Measurements from ENCODE around the gene UBE2H.
"Not testable (repeated sequence)": the region's sequence is repeated elsewhere in the genome, so short reads cannot be mapped to it uniquely, and the experiment has no call there.

The UBE2H gene

GRCh38 chr7:129823143-129823542 is 129.6 kb downstream of the UBE2H start:
- DNase-seq (ENCODE audit: low read depth in 2 of 2), result not testable (repeated sequence)

DNA sequence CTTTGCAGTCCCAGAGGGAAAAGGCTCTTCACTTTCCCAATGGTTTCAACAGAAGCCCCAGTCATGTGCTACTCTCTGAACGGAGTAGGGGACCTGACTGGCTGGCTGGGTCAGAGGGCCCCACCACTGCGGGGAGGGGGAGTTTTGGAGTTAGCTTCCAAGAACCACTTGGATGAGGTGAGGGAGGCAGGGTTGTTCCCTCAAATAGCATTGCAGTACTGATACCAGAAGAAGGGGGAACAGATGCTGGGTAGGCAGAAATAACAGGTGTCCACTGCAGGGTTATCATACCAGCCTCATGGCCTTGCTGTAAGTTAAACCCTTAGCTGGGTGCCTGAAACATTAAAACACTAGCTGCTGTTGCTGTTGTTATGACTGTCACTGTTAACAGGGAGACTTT is 131.3 kb downstream of the UBE2H start:
- DNase-seq (ENCODE audit: low read depth in 2 of 2), result no peak

DNA sequence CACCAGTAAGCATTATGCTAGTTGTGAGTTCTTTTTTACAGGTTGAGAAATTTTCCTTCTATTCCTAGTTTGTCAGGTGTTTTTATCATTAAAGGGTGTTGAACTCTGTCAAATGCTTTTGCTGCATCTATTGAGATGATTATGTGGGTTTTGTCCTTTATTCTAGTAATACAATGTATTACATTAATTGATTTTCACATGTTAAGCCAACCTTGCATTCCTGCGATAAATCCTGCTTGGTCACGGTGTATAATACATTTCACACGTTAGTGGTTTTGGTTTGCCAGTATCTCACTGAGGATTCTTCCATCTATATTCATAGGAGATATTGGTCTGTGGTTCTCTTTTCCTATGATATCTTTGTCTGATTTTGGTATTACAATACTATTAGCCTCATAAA is 136.0 kb downstream of the UBE2H start:
- no peak for DNase-seq (ENCODE audit: low read depth in 2 of 2)

DNA sequence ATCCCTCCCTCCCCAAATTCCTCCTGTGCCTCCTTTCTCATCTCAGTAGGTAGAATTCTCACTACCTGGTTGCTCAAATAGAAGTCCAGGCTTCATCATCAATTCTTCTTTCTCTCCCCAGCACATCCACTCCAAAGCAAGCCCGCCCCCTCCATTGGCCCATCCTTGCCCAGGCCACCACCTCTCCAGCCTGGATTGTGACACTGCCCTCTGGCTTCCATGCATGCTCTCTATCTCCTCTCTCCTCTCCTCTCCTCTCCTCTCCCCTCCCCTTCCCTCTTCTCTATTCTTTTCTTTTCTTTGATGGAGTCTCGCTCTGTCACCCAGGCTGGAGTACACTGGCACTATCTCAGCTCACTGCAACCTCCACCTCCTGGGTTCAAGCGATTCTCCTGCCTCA is 144.9 kb downstream of the UBE2H start:
- DNase-seq (ENCODE audit: low read depth in 2 of 2), result no peak

- no peak for DNase-seq (ENCODE audit: low read depth in 2 of 2)
These were observed 147.7 kb downstream of the UBE2H start for GRCh38 chr7:129804890-129805719.

DNA sequence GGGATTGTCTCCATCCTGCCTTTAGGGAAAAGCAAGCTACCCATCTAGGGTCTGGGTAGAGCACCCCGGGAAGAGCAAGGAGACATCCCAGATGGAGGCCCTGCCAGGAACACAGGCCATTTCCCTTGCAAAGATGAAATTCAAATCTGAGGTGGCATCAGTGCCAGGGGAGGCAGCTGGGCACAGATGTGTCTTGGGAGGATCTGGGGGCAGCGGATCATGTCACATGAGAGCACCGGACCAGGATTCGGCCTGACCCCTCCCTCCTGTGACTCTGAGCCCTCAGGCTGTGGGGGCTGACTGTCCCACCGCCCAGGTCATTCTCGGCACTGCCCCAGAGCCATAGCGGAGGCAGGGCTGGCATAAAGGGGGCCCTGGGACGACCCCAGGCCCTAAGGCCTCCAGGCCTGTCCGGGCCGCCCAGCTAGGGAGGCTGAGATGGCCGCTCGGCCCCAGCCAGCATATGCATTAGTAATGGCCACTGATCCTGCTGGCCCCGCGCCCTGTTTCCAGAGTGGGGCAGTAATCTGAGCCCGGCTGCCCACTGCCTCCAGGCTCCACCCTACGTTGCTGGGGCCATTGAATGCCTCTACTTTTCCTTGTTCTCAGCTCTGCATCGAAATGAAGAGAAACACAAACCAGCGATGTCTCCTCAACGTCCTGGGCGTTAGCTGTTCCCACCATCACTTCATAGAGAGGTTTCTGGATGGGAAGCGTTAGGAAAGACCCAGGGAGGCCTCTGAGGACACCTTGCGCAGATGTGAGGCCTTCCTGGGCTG is 148.5 kb downstream of the UBE2H start:
- DNase-seq (ENCODE audit: low read depth in 2 of 2), result no peak

- DNase-seq (ENCODE audit: low read depth in 2 of 2), result no peak
These were observed 149.1 kb downstream of the UBE2H start for GRCh38 chr7:129803546-129804081.

DNA sequence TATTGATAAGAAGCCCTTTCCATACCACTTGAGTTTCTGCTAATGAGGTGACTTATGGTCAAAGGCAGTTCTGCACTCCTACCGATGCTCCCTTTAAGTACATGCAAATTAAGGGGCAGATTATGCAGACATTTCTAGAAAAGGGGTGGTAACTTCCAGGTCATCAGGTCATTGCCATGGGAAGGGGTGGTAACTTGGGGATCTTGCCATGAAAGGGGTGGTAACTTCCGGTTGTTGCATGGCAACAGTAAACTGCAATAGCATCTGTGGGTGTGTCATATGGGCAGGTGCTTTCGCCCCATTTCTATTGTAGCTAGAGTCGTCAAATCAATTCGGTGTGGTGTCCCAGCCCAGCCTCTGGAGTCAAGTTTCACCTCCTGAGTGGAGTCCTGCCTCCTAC is 150.9 kb downstream of the UBE2H start:
- no peak for DNase-seq (ENCODE audit: low read depth in 2 of 2)

- DNase-seq (ENCODE audit: low read depth in 2 of 2), result no peak
These were observed 151.9 kb downstream of the UBE2H start for GRCh38 chr7:129800901-129801300.

GRCh38 chr7:129799350-129799955 is 153.3 kb downstream of the UBE2H start:
- DNase-seq (ENCODE audit: low read depth in 2 of 2), result no peak

DNA sequence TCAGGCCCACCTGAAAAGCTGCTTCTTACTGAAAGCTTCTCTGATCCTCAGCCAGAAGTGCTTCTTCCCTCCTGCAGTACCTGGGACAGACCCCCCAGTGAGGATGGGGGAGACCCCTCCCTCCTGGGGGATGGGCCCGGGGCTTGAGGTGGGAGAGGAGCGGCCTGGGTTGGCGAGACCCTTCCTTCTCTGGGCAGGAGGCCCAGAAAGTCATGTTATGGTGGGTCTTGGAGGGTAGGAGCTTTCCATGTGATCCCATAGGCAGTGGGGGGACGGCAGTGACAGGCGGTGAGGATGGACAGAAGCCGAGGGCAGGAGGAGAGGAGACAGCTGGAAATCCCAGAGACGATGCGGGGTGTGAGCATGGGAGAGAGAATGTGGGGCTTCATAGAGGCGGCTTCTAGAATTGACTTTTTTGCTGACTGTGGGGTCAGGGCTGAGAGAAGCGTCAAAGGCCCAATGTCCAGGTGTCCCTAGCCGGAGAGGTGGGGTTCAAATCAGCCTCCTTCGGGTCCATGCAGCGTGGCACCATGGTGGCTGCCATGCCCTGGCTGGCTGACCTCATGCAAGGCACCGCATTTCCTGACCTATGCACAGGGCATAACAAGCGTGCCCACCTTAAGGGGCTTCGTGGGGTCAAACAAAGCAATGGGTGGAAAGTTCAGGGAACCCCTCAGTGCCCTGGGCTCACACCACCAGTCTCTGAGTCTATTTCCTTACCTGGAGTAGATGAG is 154.0 kb downstream of the UBE2H start:
- DNase-seq (ENCODE audit: low read depth in 2 of 2), result no peak

DNA sequence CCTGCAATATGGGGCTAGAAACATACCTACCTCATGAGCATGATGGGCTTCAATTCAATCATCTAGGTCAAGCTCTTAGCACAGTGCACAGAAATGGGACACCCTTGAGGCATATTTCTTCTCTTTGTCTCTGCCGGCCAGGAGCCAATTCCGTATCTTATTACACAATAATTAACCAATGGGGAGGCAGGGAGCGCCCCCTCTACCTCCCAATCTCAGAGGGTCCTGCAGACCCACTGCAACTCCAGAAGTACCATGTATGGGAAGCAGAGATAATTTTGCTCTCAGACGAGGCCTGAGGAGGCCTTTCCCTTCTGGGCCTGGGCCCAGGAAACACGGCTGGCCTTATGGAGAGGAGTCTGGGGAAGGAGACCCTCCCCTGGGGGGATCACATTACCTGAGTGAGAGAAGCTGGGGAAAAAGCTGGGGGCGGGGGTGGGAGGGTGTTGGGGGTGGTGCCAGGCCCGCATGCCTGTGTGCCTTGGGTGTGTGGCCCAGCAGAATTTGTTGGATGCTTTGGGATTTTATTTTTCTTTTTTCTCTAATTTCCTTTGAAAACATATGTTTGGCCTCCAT is 155.5 kb downstream of the UBE2H start:
- DNase-seq (ENCODE audit: low read depth in 2 of 2), result no peak

DNA sequence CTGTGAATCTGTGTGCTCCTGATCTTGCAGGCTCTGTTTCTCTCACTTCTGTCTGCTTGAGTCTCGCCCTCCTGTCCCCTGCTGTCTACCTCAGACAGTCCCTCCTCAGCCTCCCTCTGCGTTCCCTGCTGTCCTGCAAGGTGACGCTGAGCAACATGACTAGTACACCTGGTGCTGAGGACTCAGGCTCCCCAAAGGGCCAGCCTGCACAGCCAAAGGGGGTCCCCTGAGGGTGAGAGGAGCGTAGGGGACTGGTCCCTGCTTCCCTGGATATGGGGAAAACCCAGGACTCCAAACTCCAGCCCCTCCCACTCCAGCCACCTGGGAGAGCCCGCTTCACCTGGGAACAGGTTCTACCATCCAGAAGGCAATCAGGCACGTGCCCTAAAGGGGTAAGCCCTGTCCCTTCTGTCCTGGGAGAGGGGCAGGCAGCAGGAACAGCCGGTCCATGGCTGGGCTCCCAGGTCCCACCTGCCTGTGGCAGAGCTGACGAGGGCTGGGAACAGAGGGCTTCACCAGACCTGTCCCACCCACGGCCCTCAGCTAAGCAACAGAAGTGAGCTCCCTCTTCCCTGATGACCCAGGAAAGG is 156.5 kb downstream of the UBE2H start:
- DNase-seq (ENCODE audit: low read depth in 2 of 2), result no peak

- not testable (repeated sequence) for DNase-seq (ENCODE audit: low read depth in 2 of 2)
These were observed 158.3 kb downstream of the UBE2H start for GRCh38 chr7:129794461-129794860.

DNA sequence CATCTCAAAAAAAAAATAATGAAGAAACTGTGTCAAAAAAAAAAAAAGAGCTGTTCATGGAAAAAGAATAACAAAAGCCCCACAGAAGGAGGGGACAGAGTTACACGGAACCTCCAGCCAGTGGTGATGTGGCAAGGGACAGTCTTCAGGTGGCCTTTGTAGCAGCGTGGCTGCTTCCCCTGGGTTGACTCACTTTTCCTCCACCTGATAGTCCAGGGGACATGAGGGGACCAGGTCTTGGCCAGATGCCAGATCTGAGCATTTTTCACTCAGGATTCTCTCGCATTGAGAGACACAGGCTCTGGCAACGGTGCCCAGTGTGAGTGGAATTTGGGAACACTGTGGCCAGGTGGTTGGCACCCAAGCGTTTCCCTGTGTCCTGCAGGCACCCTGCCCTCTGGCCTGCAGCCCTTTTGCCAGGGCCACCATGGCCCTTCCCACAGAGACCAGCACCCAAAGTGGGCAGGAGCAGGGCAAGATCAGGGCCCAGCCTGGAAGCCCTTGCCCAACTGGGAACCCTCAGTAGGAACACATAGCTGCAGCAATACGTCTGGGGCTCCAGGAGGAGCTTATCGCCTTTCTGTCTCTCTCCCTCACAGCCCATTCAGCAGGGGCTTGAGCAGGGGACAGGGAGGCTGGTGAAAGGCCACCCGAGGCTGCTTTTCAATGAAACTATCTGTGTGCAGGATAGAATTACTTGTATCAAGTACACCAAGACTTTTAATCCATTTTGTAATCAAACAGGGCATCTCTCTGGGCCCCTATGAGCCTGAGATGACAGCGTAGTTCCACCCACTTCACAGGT is 159.1 kb downstream of the UBE2H start:
- no peak for DNase-seq (ENCODE audit: low read depth in 2 of 2)

- no peak for DNase-seq (ENCODE audit: low read depth in 2 of 2)
These were observed 160.0 kb downstream of the UBE2H start for GRCh38 chr7:129792721-129793120.

DNA sequence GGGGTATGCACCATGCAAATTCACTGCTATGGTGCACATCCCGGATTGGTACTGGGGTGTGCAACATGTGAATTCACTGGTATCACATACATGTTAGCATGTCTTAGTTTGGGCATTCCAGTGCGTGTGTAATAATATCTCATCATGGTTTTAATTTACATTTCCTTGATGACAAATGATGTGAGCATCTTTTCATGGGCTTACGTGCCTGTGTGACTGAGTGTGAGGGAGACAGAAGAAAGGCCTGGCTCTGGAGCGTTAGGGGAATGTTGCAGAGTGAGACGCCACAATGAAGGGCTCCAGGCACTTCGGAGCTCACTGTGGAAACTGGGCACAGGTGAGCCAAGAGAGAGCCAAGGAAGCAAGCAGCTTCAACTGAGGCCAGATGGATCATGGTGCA is 162.6 kb downstream of the UBE2H start:
- no peak for DNase-seq (ENCODE audit: low read depth in 2 of 2)

GRCh38 chr7:129789652-129790051 is 163.1 kb downstream of the UBE2H start:
- DNase-seq (ENCODE audit: low read depth in 2 of 2), result no peak

GRCh38 chr7:129789000-129789399 is 163.8 kb downstream of the UBE2H start:
- DNase-seq (ENCODE audit: low read depth in 2 of 2), result no peak

Data from activated CD8-positive, alpha-beta memory T cell treated with anti-CD3 and anti-CD28 coated beads for 4 hours (primary cell).